GM21390 (cell line): ENCODE results near the gene WIPF3.
"Not testable (repeated sequence)": the region's sequence is repeated elsewhere in the genome, so short reads cannot be mapped to it uniquely, and the experiment has no call there.

ENCODE experiments used
- ATAC-seq: cut with Tn5 transposase; IDR thresholded peaks from one replicate; pipeline ENCODE4 v1.9.1; 2021; ENCODE audit not compliant: unreplicated experiment

The WIPF3 gene

GRCh38 chr7:29878081-29878688 is 71.9 kb downstream of the WIPF3 start:
- no peak for ATAC-seq

- ATAC-seq = no peak
These were observed 73.3 kb downstream of the WIPF3 start for GRCh38 chr7:29879609-29880008.

- no peak for ATAC-seq
These were observed 75.4 kb downstream of the WIPF3 start for GRCh38 chr7:29881724-29882123.

GRCh38 chr7:29882481-29882880 is 76.2 kb downstream of the WIPF3 start:
- ATAC-seq = no peak

- no peak for ATAC-seq
These were observed 77.4 kb downstream of the WIPF3 start for GRCh38 chr7:29883462-29884398.

- no peak for ATAC-seq
These were observed 78.3 kb downstream of the WIPF3 start for GRCh38 chr7:29884399-29885272.

- ATAC-seq = no peak
These were observed 79.3 kb downstream of the WIPF3 start for GRCh38 chr7:29885626-29886025.

GRCh38 chr7:29886827-29887226 is 80.5 kb downstream of the WIPF3 start:
- no peak for ATAC-seq

GRCh38 chr7:29888006-29888405 is 81.7 kb downstream of the WIPF3 start:
- ATAC-seq = no peak

GRCh38 chr7:29889288-29889687 is 83.0 kb downstream of the WIPF3 start:
- no peak for ATAC-seq

- no peak for ATAC-seq
These were observed 83.9 kb downstream of the WIPF3 start for GRCh38 chr7:29890251-29890650.

- not testable (repeated sequence) for ATAC-seq
These were observed 84.5 kb downstream of the WIPF3 start for GRCh38 chr7:29890786-29891185.

GRCh38 chr7:29891766-29892165 is 85.5 kb downstream of the WIPF3 start:
- ATAC-seq = no peak

- ATAC-seq = no peak
These were observed 85.9 kb downstream of the WIPF3 start for GRCh38 chr7:29892231-29892630.

- no peak for ATAC-seq
These were observed 87.2 kb downstream of the WIPF3 start for GRCh38 chr7:29893351-29893965.

- ATAC-seq = no peak
These were observed 87.9 kb downstream of the WIPF3 start for GRCh38 chr7:29894256-29894655.

GRCh38 chr7:29895559-29895958 is 89.3 kb downstream of the WIPF3 start:
- ATAC-seq = no peak

GRCh38 chr7:29896685-29897411 is 90.5 kb downstream of the WIPF3 start:
- ATAC-seq = no peak

GRCh38 chr7:29898301-29898700 is 92.0 kb downstream of the WIPF3 start:
- no peak for ATAC-seq

GRCh38 chr7:29900745-29901144 is 94.4 kb downstream of the WIPF3 start:
- no peak for ATAC-seq
